Colonic mucosa (tissue), 4 donors: ENCODE measurements around the gene SLC9A9. TPM values are rescaled to one million over a fixed set of nuclear protein-coding genes. Genes with fewer than 3 reads are reported as not detected.

Experiments
- DNase-seq: peaks from one replicate; pipeline ENCODE4 v3.0.0-alpha.2; 2020
- H3K27ac ChIP-seq: fragments of 200-600 bp; one replicate; pipeline ENCODE4 v1.8.0; 2021
- H3K27me3 ChIP-seq: fragments of 200-600 bp; one replicate; pipeline ENCODE4 v1.8.0; 2021
- H3K36me3 ChIP-seq: fragments of 200-600 bp; one replicate; pipeline ENCODE4 v1.8.0; 2021
- H3K4me1 ChIP-seq: fragments of 200-600 bp; one replicate; pipeline ENCODE4 v1.8.0; 2021; ENCODE audit warnings: mild to moderate bottlenecking
- H3K4me3 ChIP-seq: fragments of 200-600 bp; one replicate; pipeline ENCODE4 v1.8.0; 2021
- H3K9ac ChIP-seq, 2 donors: one replicate each; pipeline ENCODE4 v1.7.0; 2013; ENCODE audit warnings: control low read depth in 2 of 2, low read depth in 2 of 2, low read length in 2 of 2
- H3K9me3 ChIP-seq: fragments of 200-600 bp; one replicate; pipeline ENCODE4 v1.8.0; 2021
- CTCF ChIP-seq: fragments of 200-600 bp; IDR thresholded peaks from one replicate; pipeline ENCODE4 v1.8.0; 2022; ENCODE audit warnings: antibody characterized with exemption, mild to moderate bottlenecking
- intact Hi-C: fragments of 100-400 bp; cut with DNase I; formaldehyde crosslinking; loops from one replicate; pipeline ENCODE4 v1.14.1; 2022
- total RNA-seq, 2 donors: library from RNA; stranded (reverse); fragmentation: NEBNext Ultra II Directional in 1 of 2; extraction: Animal tissue kit (Norgen Biotek cat#: 25700) in 1 of 2; gene quantifications; one replicate each; pipeline ENCODE4 v1.2.1, GENCODE V29; 2021
- donor health status: healthy.
- donor health status: DM: no; HTN: no; CAD: no.
- donor health status: DM: no; HTN: no; CAD: no.

Gene SLC9A9
- total RNA-seq, 2 donors from 2014 or later: 2.5 to 6.5 TPM

- no peaks in the 10 kb centered on the region for H3K36me3 ChIP-seq
- H3K9me3 ChIP-seq: no peaks in the 10 kb centered on the region
- H3K27me3 ChIP-seq: no peaks in the 10 kb centered on the region
- H3K9ac ChIP-seq: no peak overlapping the region
- no peaks in the 10 kb centered on the region for H3K4me1 ChIP-seq
- TF ChIP-seq CTCF: no peak
- no peak for DNase-seq
- intact Hi-C loops: no loop called here
- no peak overlapping the region for H3K4me3 ChIP-seq
- H3K27ac ChIP-seq: no peak overlapping the region
These were observed 549.3 kb downstream of the SLC9A9 start for GRCh38 chr3:143298886-143299535.

- no peak for DNase-seq
- H3K36me3 ChIP-seq: no peaks in the 10 kb centered on the region
- H3K27me3 ChIP-seq: no peaks in the 10 kb centered on the region
- no peaks in the 10 kb centered on the region for H3K4me1 ChIP-seq
- H3K27ac ChIP-seq: no peak overlapping the region
- no peaks in the 10 kb centered on the region for H3K9me3 ChIP-seq
- no peak overlapping the region for H3K4me3 ChIP-seq
- TF ChIP-seq CTCF: no peak
- H3K9ac ChIP-seq: no peak overlapping the region
- intact Hi-C loops: no loop called here
These were observed 549.9 kb downstream of the SLC9A9 start for GRCh38 chr3:143298380-143298779.

GRCh38 chr3:143295201-143296080 is 552.8 kb downstream of the SLC9A9 start:
- no peak for DNase-seq
- Histone ChIP-seq H3K36me3 (no peaks in the 10 kb centered on the region), H3K4me1 (no peaks in the 10 kb centered on the region), H3K9ac (no peak overlapping the region), H3K9me3 (no peaks in the 10 kb centered on the region), H3K27ac (no peak overlapping the region), H3K4me3 (no peak overlapping the region), H3K27me3 (no peaks in the 10 kb centered on the region)
- intact Hi-C loops: no loop called here
- TF ChIP-seq CTCF: no peak

GRCh38 chr3:143294188-143294587 is 554.1 kb downstream of the SLC9A9 start:
- no peak for TF ChIP-seq CTCF
- DNase-seq: no peak
- Histone ChIP-seq H3K36me3 (no peaks in the 10 kb centered on the region), H3K4me3 (no peak overlapping the region), H3K4me1 (no peaks in the 10 kb centered on the region), H3K27me3 (no peaks in the 10 kb centered on the region), H3K9ac (no peak overlapping the region), H3K9me3 (no peaks in the 10 kb centered on the region), H3K27ac (no peak overlapping the region)
- intact Hi-C loops: no loop called here

GRCh38 chr3:143291836-143292447 is 556.3 kb downstream of the SLC9A9 start:
- H3K9me3 ChIP-seq: no peaks in the 10 kb centered on the region
- no peaks in the 10 kb centered on the region for H3K36me3 ChIP-seq
- H3K27ac ChIP-seq: no peak overlapping the region
- no peak overlapping the region for H3K9ac ChIP-seq
- H3K4me3 ChIP-seq: no peak overlapping the region
- no peaks in the 10 kb centered on the region for H3K4me1 ChIP-seq
- intact Hi-C loops: no loop called here
- DNase-seq: no peak
- TF ChIP-seq CTCF: no peak
- H3K27me3 ChIP-seq: no peaks in the 10 kb centered on the region
